Activated T-helper 2 cell treated with anti-CD3 and anti-CD28 coated beads, Interferon-gamma antibody, Interleukin-2, Interleukin-4, amounts not matched to agents 10 μg/mL and 5 μg/mL and 100 μg/mL, durations not matched to agents 14 hours and 24 hours and 36 hours (primary cell): ENCODE data around the gene PHF12. TPM values are rescaled to one million over a fixed set of nuclear protein-coding genes. Genes with fewer than 3 reads are reported as not detected.
"Not testable (repeated sequence)": the region's sequence is repeated elsewhere in the genome, so short reads cannot be mapped to it uniquely, and the experiment has no call there.

ENCODE experiments used
- DNase-seq: peaks from one replicate; pipeline ENCODE4 v3.0.0; 2021; ENCODE audit warnings: low spot score
- H3K27ac Mint-ChIP-seq: one replicate; pipeline ENCODE4 v1.8.0; 2021; ENCODE audit warnings: mixed read lengths
- H3K27me3 Mint-ChIP-seq: one replicate; pipeline ENCODE4 v1.8.0; 2021; ENCODE audit warnings: low read depth, mixed read lengths
- H3K36me3 Mint-ChIP-seq: one replicate; pipeline ENCODE4 v1.8.0; 2021; ENCODE audit warnings: low read depth, mixed read lengths
- H3K4me1 Mint-ChIP-seq: one replicate; pipeline ENCODE4 v1.8.0; 2021; ENCODE audit warnings: low read depth, mixed read lengths
- H3K4me3 Mint-ChIP-seq: one replicate; pipeline ENCODE4 v1.8.0; 2021; ENCODE audit warnings: low read depth, mild to moderate bottlenecking, moderate library complexity, mixed read lengths
- H3K9me3 Mint-ChIP-seq: one replicate; pipeline ENCODE4 v1.8.0; 2021; ENCODE audit warnings: mixed read lengths
- intact Hi-C: fragments of 100-400 bp; cut with micrococcal nuclease; formaldehyde crosslinking; loops from one replicate; pipeline ENCODE4 v1.15.1; 2023
- total RNA-seq: library from RNA; stranded (reverse); gene quantifications from 2 replicates; pipeline ENCODE4 v1.2.3, GENCODE V29; 2022

The PHF12 gene
- total RNA-seq, 1 donor from 2014 or later, result 59.5 TPM

DNA sequence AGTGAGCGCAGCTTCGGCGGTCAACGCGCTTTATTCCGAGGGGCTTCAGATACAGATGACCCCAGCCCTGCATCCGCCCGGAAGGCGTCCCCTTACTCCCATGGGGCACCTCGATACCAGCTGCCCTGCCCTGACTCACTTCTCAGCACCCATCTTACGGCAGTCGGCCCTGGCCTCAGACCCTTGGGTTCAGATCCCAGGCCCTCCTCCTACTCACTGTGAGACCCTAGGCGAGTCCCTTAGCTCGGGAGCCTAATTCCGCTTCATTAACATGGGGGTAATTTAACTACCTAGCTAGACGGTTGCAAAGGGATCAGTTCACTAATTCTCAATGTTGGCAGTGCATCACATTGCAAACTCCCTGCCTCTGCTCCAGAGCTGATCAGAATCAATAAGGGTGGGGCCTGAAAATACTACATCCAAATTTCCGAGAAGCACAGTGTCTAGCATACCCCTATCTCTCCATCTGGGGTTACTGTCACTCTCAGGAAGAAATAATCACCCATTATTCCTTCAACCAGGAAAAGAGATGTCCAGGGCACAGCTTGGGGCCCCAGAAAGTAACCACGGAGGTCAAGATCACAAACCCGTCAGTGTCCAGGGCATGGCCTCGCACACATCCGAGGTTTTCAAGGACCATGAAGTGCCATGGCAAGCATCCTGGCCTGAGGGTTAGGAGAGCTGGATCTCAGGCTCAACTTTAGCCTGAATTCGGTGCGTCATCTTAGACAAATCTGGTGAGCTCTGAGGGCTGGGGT is 53.4 kb downstream of the PHF12 start:
- H3K27me3 Mint-ChIP-seq, result no peaks in the 10 kb centered on the region
- H3K9me3 Mint-ChIP-seq, result no peaks in the 10 kb centered on the region
- H3K36me3 Mint-ChIP-seq, result peaks cover 54% of the 10 kb centered on the region
- peak overlapping the region; percentile 95 for H3K27ac Mint-ChIP-seq
- H3K4me3 Mint-ChIP-seq, result peak overlapping the region; percentile 96
- H3K4me1 Mint-ChIP-seq, result peaks cover 61% of the 10 kb centered on the region
- no peak for DNase-seq
- intact Hi-C loops, result no loop called here

DNA sequence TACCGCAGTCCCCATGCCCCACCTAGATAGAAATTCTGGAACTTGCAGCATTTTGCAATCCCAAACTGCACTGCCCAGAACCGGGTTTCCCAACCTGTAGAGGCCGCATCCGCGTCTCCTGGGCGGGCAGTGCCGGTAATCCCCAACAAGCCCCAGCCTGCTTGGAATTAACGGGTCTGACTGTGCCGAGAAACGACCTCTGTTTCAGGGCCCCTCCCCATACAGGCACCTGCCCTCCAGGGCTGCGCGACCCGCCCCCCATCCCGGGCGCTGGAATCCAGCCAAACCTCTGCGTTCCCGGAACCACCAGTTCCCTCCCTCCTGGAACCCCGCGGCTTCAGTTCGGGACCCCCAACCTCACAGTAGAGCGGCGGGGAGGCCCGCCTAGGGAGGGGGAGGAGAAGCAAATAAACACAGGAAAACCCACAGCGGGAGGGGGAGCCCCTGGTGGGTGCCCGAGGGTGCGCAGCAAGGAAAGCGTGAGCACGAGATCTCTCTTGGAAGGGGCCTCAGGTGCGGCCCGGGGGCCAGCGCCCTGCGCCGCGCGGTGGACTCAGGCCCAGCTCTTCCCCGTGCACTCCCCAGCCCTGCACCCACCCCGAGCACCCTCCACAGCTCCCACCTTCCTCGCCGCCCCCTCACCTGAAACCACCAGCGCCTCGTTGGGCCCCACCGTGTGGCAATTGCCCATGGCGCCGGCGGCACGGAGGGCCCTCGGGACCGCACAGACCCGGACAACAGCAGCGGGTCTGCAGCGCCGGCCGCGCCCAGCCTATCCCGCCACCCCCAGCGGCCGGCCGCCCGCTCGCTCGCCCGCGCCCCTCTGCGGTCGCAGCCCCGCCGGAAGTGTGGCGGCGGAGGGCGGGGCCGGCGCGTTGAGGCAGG is 54.2 kb downstream of the PHF12 start, which contains the start of gene FLOT2:
Gene FLOT2, minus strand, starts transcription at position 850 of the 885 bp plus-strand sequence. Its CDS starts 159 bp downstream, at position 691.
- Mint-ChIP-seq H3K4me3 (peak within 1 kb of the TSS; percentile 96), H3K9me3 (no peaks in the 10 kb centered on the region), H3K4me1 (peaks cover 64% of the 10 kb centered on the region), H3K27ac (peak within 1 kb of the TSS; percentile 95), H3K27me3 (no peaks in the 10 kb centered on the region), H3K36me3 (peaks cover 59% of the 10 kb centered on the region)
- DNase-seq, result peak; percentile 52
- intact Hi-C loops, result no loop called here

DNA sequence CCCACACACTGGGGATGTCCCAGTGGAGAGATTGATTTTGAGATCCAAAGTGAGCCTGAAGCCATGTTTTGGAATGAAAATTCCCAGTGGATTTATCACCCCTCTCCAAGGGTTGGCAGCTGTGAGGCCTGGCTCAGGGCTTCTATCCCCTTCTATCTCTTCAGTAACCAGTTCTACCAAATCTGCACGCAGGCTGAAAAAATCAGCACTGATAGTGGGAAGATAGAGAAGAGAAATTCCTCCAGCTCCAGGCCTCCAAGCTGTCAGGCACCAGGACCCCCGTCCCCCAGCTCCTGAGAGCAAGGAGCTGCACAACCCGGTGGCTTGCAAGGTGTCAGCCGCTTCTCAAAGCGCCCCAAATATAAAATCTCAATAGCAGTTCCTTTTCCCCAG is 54.8 kb downstream of the PHF12 start:
- Mint-ChIP-seq H3K9me3 (no peaks in the 10 kb centered on the region), H3K4me1 (peaks cover 64% of the 10 kb centered on the region), H3K27ac (peak overlapping the region; percentile 81), H3K4me3 (peak overlapping the region; percentile 96), H3K36me3 (peaks cover 59% of the 10 kb centered on the region), H3K27me3 (no peaks in the 10 kb centered on the region)
- DNase-seq, result no peak
- intact Hi-C loops, result no loop called here

DNA sequence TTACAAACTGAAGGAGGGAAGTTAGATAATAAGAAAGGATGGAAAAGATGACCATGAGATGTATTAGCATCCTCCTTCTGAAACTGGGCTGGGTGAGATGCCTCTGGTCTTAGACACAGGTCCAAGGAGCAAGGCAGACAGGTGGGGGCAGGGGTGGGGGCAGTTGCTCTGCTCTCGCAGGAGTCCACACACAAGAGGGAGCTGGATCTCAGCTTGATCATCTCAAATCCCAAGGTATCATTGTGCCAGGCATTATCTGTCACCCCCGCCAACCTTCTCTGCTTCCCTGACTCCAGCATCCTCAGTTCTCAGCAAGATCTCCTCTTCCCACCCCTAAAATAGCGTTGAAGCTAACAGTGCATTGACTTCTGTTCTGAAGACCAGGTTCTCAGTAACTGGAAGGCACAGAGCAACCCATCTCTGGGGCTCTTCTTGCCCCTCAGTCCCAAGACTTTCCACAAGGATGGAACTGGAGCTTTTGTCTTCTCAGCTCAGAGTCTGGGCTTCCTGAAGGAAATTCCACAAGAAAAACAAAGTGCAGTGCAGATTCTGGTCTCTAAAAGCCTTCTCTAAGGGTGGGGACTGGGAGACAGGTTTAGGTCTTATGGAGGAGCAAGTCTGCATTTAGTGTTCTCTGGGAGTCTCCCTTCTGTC is 55.4 kb downstream of the PHF12 start:
- Mint-ChIP-seq H3K9me3 (no peaks in the 10 kb centered on the region), H3K27ac (peak overlapping the region; percentile 81)
- intact Hi-C loops, result no loop called here

DNA sequence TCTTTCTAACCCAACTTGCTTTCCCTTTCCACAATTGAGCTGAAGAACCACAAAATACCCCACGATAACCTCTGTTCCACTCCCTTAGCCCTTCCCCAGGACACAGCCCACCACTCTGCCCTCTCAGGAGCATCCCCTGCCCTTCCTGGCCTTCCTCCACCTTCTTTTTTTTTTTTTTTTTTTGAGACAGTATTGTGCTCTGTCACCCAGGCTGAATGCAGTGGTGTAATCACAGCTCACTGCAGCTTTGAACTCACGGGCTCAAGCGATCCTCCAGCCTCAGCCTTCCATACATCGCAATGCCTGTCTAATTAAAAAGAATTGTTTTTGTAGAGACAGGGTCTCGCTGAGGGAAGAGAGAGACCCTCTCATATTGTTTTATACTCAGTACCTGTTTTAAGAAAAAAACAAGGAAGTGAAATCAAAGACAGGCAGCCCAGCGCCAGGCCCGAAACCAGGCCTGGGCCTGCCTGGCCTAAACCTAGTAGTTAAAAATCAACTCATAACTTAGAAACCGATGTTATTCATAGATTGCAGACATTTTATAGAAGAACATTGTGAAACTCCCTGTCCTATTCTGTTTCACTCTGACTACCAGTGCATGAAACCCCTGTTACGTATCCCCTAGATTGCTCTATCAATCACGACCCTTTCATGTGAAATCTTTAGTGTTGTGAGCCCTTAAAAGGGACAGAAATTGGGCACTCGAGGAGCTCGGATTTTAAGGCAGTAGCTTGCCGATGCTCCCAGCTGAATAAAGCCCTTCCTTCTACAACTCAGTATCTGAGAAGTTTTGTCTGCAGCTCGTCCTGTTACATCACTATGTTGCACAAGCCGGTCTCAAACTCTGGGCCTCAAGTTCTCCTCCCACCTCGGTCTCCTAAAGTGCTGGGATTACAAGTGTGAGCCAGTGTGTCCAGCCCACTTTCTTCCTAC is 57.8 kb downstream of the PHF12 start:
- not testable (repeated sequence) for DNase-seq, H3K9me3 Mint-ChIP-seq, H3K27me3 Mint-ChIP-seq
- Mint-ChIP-seq H3K4me3 (peak overlapping the region; percentile 79), H3K36me3 (peaks cover 54% of the 10 kb centered on the region), H3K4me1 (peaks cover 63% of the 10 kb centered on the region), H3K27ac (peak overlapping the region; percentile 100)
- intact Hi-C loops, result loop anchor here (1.0 to 5.0 kb wide), 2 partner anchors 9 to 34 kb away; no protein-coding TSS in a partner anchor

More for the DNA sequence above, 55.4 kb downstream of the PHF12 start:
- peaks cover 63% of the 10 kb centered on the region for H3K36me3 Mint-ChIP-seq
- H3K4me3 Mint-ChIP-seq, result peak overlapping the region; percentile 96
- H3K4me1 Mint-ChIP-seq, result peaks cover 68% of the 10 kb centered on the region
- DNase-seq, result no peak
- no peaks in the 10 kb centered on the region for H3K27me3 Mint-ChIP-seq

DNA sequence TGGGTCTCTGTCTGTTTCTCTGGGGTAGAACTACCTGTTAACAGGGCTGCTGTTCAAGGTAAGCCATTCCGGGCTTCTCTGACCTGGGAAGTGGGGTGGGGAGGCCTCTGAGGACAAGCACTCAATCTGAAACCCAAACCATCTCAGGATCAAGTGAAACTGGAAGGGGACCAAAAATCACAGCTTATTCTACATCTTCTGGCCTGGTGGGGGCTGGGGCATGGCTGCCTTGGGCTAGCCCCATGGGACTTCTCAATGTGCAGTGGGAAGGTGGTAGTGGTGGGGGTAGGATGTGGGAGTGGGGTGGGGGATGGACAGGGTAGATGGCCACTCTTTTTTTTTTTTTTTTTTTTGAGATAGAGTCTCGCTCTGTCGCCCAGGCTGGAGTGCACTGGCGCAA is 59.3 kb downstream of the PHF12 start:
- H3K36me3 Mint-ChIP-seq, result peaks cover 45% of the 10 kb centered on the region
- DNase-seq, result no peak
- intact Hi-C loops, result loop anchor here (5.0 kb wide), 1 partner anchor 35 kb away; no protein-coding TSS in a partner anchor

DNA sequence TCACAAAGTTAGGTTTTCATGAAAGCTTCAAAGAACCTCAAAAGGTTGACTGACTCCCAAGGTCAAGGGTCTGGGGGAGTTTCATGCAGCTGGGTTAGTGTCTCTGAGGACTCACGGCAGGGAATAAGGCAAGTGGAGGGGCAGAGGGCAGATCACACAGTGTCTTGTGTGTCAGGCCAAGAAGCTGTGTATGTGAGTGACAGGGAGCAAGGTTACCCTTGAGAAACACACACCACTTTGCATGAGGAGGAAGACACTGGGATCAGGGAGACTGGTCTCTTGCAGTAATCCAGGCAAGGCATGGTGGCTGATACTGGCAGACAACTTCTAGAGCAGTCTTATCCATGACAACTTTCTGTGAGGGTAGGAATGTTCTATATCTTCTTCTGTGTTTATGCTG is 60.1 kb downstream of the PHF12 start:
- H3K36me3 Mint-ChIP-seq, result peaks cover 40% of the 10 kb centered on the region
- H3K9me3 Mint-ChIP-seq, result no peaks in the 10 kb centered on the region
- H3K4me3 Mint-ChIP-seq, result no peak overlapping the region
- intact Hi-C loops, result loop anchor here (5.0 kb wide), 1 partner anchor 36 kb away; no protein-coding TSS in a partner anchor
- H3K27me3 Mint-ChIP-seq, result no peaks in the 10 kb centered on the region
- H3K4me1 Mint-ChIP-seq, result peaks cover 48% of the 10 kb centered on the region
- no peak for DNase-seq
- H3K27ac Mint-ChIP-seq, result peak overlapping the region; percentile 78

More for the DNA sequence above, 59.3 kb downstream of the PHF12 start:
- Mint-ChIP-seq H3K4me3 (peak overlapping the region; percentile 18), H3K27ac (peak overlapping the region; percentile 78), H3K9me3 (no peaks in the 10 kb centered on the region), H3K27me3 (no peaks in the 10 kb centered on the region), H3K4me1 (peaks cover 55% of the 10 kb centered on the region)

DNA sequence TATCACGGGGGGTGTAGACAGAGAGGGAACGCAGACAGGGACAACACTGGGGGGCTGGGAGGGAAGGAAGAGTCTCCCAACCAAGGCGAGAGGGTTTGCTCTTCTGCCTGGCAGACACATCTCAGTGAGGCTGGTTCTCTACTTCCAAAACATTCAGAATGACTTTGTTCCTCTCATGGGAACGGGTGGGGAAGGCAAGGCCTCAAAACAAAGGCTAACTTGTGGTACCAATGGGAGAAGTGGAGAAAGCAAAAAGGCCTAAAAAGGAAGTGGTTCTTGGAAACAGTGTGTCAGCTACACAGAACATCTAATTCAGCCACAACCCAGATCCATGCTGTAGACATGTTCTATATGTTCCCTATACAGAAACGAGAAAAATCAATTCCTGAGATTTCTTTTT is 61.3 kb downstream of the PHF12 start:
- Mint-ChIP-seq H3K4me3 (no peak overlapping the region), H3K27me3 (no peaks in the 10 kb centered on the region), H3K27ac (peak overlapping the region; percentile 13), H3K4me1 (peaks cover 39% of the 10 kb centered on the region), H3K36me3 (peaks cover 36% of the 10 kb centered on the region), H3K9me3 (no peaks in the 10 kb centered on the region)
- intact Hi-C loops, result loop anchor here (5.0 kb wide), 1 partner anchor 37 kb away; no protein-coding TSS in a partner anchor
- no peak for DNase-seq

DNA sequence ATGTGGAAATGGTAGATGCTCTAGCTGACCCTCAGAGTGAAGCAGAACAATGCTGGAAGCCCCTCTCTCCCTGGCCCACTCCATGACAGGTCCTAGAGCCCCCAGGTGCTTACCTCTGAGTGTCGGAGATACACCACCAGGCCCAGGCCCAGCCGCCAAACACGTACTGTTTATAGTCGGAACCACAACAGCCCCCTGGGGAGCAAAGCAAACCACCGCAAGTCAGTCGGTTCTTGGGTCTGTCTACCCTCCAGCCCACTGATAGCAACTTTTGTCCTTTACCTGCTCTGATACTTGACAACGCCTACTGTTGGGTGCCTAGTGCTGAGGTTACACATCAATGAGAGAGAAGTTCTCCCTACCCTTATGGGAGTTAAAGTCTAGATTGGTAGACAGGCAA is 62.5 kb downstream of the PHF12 start:
- H3K4me1 Mint-ChIP-seq, result peaks cover 36% of the 10 kb centered on the region
- intact Hi-C loops, result no loop called here
- H3K27me3 Mint-ChIP-seq, result no peaks in the 10 kb centered on the region
- DNase-seq, result no peak
- peaks cover 46% of the 10 kb centered on the region for H3K36me3 Mint-ChIP-seq
- no peak overlapping the region for H3K4me3 Mint-ChIP-seq
- H3K27ac Mint-ChIP-seq, result peak overlapping the region; percentile 22
- H3K9me3 Mint-ChIP-seq, result no peaks in the 10 kb centered on the region

DNA sequence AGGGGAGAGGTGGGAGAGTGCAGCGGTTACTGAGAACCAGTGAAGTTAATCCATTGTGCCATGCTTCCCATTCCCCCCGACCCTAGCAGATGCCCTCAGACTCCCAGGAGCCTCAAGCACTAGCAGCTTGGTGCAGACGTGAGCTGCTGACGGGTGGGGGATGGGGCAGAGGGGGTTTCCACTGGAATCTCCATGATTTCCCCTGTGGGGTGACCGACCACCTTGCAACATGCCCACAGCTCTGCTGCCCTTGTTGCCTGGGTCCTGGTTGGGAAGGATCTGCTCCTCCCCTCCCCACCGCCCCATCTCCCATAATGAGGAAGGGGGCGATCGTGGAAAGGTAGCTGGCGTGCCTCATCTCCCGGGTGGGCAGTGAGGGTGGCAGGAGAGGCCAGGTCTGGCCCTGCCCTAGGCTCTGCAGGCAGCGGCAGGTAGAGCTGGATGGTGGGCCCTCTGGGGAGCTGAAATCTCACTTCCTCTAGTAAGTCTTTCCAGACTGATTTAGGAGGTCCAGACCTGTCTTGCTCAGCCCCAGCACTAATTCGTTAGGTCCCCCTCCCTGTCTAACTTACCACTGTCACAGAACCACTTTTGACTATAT is 63.3 kb downstream of the PHF12 start:
- H3K4me3 Mint-ChIP-seq, result no peak overlapping the region
- no peaks in the 10 kb centered on the region for H3K27me3 Mint-ChIP-seq
- no peak overlapping the region for H3K27ac Mint-ChIP-seq
- intact Hi-C loops, result no loop called here
- DNase-seq, result no peak
- peaks cover 27% of the 10 kb centered on the region for H3K4me1 Mint-ChIP-seq
- H3K36me3 Mint-ChIP-seq, result peaks cover 45% of the 10 kb centered on the region
- no peaks in the 10 kb centered on the region for H3K9me3 Mint-ChIP-seq

DNA sequence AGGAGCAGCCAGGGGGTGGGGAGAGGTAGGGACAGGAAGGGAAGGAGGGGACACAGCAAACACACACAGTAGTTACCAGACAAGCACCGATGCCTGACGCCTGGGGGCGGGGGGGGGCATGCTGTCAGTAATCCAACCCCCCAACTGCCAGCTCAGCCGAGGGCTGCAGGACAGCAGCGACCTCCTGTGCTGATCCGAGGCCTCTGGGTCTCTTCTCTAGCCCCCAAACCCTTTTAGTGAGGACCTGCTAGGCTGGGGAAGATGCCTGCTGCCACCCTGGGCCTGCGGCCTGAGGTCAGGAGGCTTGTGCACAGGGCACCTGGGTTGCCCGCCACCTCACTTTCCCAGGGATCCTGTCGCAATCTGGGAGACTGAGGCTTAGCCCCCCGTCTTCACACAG is 65.4 kb downstream of the PHF12 start:
- Mint-ChIP-seq H3K36me3 (peaks cover 45% of the 10 kb centered on the region), H3K4me3 (no peak overlapping the region), H3K27me3 (no peaks in the 10 kb centered on the region), H3K4me1 (peaks cover 12% of the 10 kb centered on the region), H3K9me3 (no peaks in the 10 kb centered on the region), H3K27ac (no peak overlapping the region)
- DNase-seq, result no peak
- intact Hi-C loops, result no loop called here
